Prostate gland (tissue), 2 donors: ENCODE data around the gene NTSR2.

Experiments used
- CTCF ChIP-seq, 4 experiments: fragments of 200-600 bp in 2 of 4; fragments of 450-650 bp in 2 of 4; sonication (generic) in 2 of 4; IDR thresholded peaks; 1 replicate in 3 of 4; 2 replicates in 1 of 4; pipeline ENCODE4 v1.5.1; 2016 to 2019; ENCODE audit warnings: antibody characterized with exemption in 4 of 4, mild to moderate bottlenecking in 2 of 4, moderate library complexity in 2 of 4
- POLR2A ChIP-seq: fragments of 450-650 bp; IDR thresholded peaks from one replicate; pipeline ENCODE4 v1.6.1; 2016; ENCODE audit warnings: antibody characterized with exemption, mild to moderate bottlenecking
- POLR2AphosphoS5 ChIP-seq: sonication (generic); formaldehyde crosslinking; IDR thresholded peaks from one replicate; pipeline ENCODE4 v1.6.1; 2017; ENCODE audit warnings: antibody characterized with exemption

GRCh38 chr2:11624893-11625292, 45.1 kb downstream of the NTSR2 start:
- TF ChIP-seq CTCF (IDR thresholded peaks at IDR 0.05): no peak
- no peak for TF ChIP-seq POLR2AphosphoS5
- TF ChIP-seq POLR2A: no peak
